SK-N-MC (cell line): ENCODE data around the gene AUTS2.

Experiments
- EZH2 ChIP-seq: fragments of 200-600 bp; sonication (generic); IDR thresholded peaks from one replicate; pipeline ENCODE4 v1.6.1; 2017; ENCODE audit warnings: antibody characterized with exemption
- FOXP2 ChIP-seq: optimal IDR thresholded peaks from 2 replicates; pipeline ENCODE3; 2011; ENCODE audit warnings: mild to moderate bottlenecking, moderate library complexity; ENCODE audit not compliant: insufficient read depth; ENCODE audit errors: extremely low read length, control extremely low read depth
- POLR2AphosphoS5 ChIP-seq: IDR thresholded peaks from 2 replicates; pipeline ENCODE4 v1.6.1; 2012; ENCODE audit warnings: mild to moderate bottlenecking, low read depth, low read length, borderline replicate concordance

- TF ChIP-seq EZH2, result no peak
- no peak for TF ChIP-seq POLR2AphosphoS5
- no peak for TF ChIP-seq FOXP2
Observed at GRCh38 chr7:70807650-70808049, 1209.4 kb downstream of the AUTS2 start.
